ENCODE results near the gene PTPN22. TPM values are rescaled to one million over a fixed set of nuclear protein-coding genes. Genes with fewer than 3 reads are reported as not detected.

PTPN22 gene
- total RNA-seq, 2 experiments from 2014 or later, result 43.9 to 50.9 TPM

DNA sequence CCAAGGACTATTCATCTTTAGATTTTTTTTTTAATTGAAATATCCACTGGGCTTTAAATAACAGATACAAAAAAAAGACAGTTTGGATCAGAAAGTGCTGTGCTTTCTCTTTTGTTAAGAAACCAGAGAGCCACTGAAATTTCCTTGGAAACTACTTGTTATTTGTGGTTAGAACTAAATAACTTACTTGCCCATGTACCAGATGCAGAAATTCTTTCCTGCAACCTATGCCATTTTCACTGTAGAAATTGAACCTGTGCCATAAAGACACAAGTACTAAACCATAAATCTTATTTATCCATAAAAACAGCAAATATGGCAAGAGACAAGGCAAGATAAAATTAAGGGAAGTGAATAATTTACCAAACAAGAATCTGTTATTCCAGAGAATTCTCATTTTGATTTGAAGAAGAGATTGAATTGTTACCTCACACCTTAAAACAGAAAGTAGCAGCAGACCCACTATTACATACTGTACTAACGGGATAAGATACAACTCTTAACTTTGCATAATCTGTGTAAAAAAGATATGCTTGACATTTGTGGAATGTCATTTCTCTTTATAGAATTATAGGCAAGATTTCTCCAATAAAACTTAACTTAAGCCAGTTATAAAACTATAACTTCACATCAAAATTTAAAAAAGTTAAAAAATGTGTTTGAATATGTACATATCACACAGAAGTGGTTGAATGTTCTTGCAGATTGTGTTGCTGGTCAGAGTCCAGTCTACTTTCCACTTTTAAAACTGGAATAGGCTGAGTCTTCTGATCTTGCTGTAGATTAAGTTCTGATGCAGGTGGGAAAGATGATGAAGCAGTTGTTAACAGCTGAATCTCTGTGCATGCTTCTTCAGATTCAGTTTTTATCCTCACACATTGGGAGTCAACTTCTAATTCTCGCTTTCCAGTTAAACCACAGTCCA lies 105.9 kb downstream of the PTPN22 start:
- Mint-ChIP-seq H3K9me3 (no peaks in the 10 kb centered on the region), H3K4me1 (ENCODE audit: low read depth) (peaks cover 26% of the 10 kb centered on the region), H3K36me3 (ENCODE audit: low read depth) (peaks cover 16% of the 10 kb centered on the region), H3K27ac (no peak overlapping the region), H3K27me3 (ENCODE audit: low read depth) (no peaks in the 10 kb centered on the region), H3K4me3 (no peak overlapping the region)
- intact Hi-C loops (cut with micrococcal nuclease), result no loop called here
- CTCF ChIA-PET, result no interaction called here
- DNase-seq, result no peak

Other genes with a start within 250 kb of the PTPN22 start
- 1 to 10 TPM; 5.4 to 6.3 TPM for gene PHTF1, start 112.2 kb downstream of the PTPN22 start, total RNA-seq
- gene RSBN1, start 59.2 kb downstream of the PTPN22 start, total RNA-seq, result 10 to 100 TPM; 13.6 to 14.3 TPM
- under 1 TPM; 0.15 to 0.43 TPM for gene BCL2L15, start 15.9 kb upstream of the PTPN22 start, total RNA-seq
- 10 to 100 TPM; 35.7 to 40.2 TPM for gene AP4B1, start 33.1 kb upstream of the PTPN22 start, total RNA-seq
- 10 to 100 TPM; 17.7 to 18.3 TPM for gene DCLRE1B, start 33.6 kb upstream of the PTPN22 start, total RNA-seq
- gene HIPK1, start 57.6 kb upstream of the PTPN22 start, total RNA-seq, result 10 to 100 TPM; 47.7 to 51.0 TPM
- gene OLFML3, start 107.8 kb upstream of the PTPN22 start, total RNA-seq, result under 1 TPM in 1 of 2 experiments, not detected in 1; 0.10 TPM

Measured in activated naive CD4-positive, alpha-beta T cell treated with anti-CD3 and anti-CD28 coated beads for 36 hours (primary cell).